Endothelial cell of umbilical vein (primary cell): Measurements from ENCODE around the gene GNAQ. TPM values are rescaled to one million over a fixed set of nuclear protein-coding genes. Genes with fewer than 3 reads are reported as not detected.

Experiments
- BruUV-seq: library from RNA; stranded (reverse); fragments of 400-500 nt; replicated peaks from 2 replicates; lab custom pipeline; 2021; lab: Mats Ljungman, UMichigan
- CTCF ChIA-PET: fragments of 300-600, 350-600 bp; sonication (Branson Sonifier 250); formaldehyde crosslinking; loops from one replicate; lab custom pipeline; 2021; ENCODE audit warnings: antibody characterized with exemption, inconsistent platforms; lab: Charles Lee
- POLR2A ChIA-PET: fragments of 300-600, 350-600 bp; sonication (Branson Sonifier 250); formaldehyde crosslinking; loops from one replicate; lab custom pipeline; 2021; ENCODE audit warnings: antibody characterized with exemption, inconsistent platforms; lab: Charles Lee
- DNase-seq: peaks from one replicate; pipeline ENCODE4 v3.0.0-alpha.2; 2011; ENCODE audit warnings: low read depth, low spot score
- FAIRE-seq: peaks from 2 replicates; lab custom pipeline; 2011; peaks lifted over from hg19 to GRCh38; lab: Jason Lieb, UNC
- H2AFZ ChIP-seq: 2 replicates; pipeline ENCODE4 v1.6.0; 2012; ENCODE audit warnings: low read depth, low read length, control low read depth, inconsistent platforms
- H3K27ac ChIP-seq: 2 replicates; pipeline ENCODE4 v1.5.1; 2011; ENCODE audit warnings: low read depth, mild to moderate bottlenecking, control low read depth, low read length, moderate library complexity; ENCODE audit not compliant: insufficient read depth
- H3K27me3 ChIP-seq, 2 experiments: 2 replicates each; pipeline versions ENCODE4 v1.6.0 to v1.6.1; 2011; ENCODE audit warnings: low read length in 2 of 2, mixed read lengths in 1 of 2; ENCODE audit not compliant: control insufficient read depth in 2 of 2, insufficient read depth in 2 of 2
- H3K36me3 ChIP-seq, 2 experiments: 2 replicates in 1 of 2; 3 replicates in 1 of 2; pipeline ENCODE4 v1.5.1; 2011; ENCODE audit warnings: low read length in 2 of 2, mild to moderate bottlenecking in 1 of 2, moderate library complexity in 1 of 2; ENCODE audit not compliant: control insufficient read depth in 2 of 2, insufficient read depth in 2 of 2; ENCODE audit errors: extremely low read depth in 1 of 2
- H3K4me1 ChIP-seq: 3 replicates; pipeline ENCODE4 v1.5.1; 2011; ENCODE audit warnings: mild to moderate bottlenecking, low read length; ENCODE audit not compliant: control insufficient read depth, insufficient read depth; ENCODE audit errors: extremely low read depth
- H3K4me2 ChIP-seq: 2 replicates; pipeline ENCODE4 v1.6.1; 2011; ENCODE audit warnings: low read length, control low read depth, mixed read lengths; ENCODE audit not compliant: insufficient read depth
- H3K4me3 ChIP-seq, 3 experiments: fragments of 200-600 bp in 1 of 3; sonication (generic), shearing (Covaris generic) in 1 of 3; replicated peaks in 1 of 3; 2 replicates each; pipeline ENCODE4 v1.5.1; 2011 to 2016; ENCODE audit warnings: control low read depth in 3 of 3, low read length in 3 of 3, mild to moderate bottlenecking in 2 of 3, inconsistent platforms in 1 of 3, low read depth in 1 of 3, moderate library complexity in 1 of 3; ENCODE audit not compliant: insufficient read depth in 1 of 3
- H3K79me2 ChIP-seq: 2 replicates; pipeline ENCODE4 v1.6.0; 2012; ENCODE audit warnings: low read length, inconsistent platforms; ENCODE audit not compliant: control insufficient read depth, insufficient read depth
- H3K9ac ChIP-seq: replicated peaks from 2 replicates; pipeline ENCODE3; 2011; ENCODE audit warnings: low read length, control low read depth; ENCODE audit not compliant: insufficient read depth; ENCODE audit errors: extremely low read depth
- H3K9me1 ChIP-seq: replicated peaks from 3 replicates; pipeline ENCODE4 v1.6.0; 2011; ENCODE audit warnings: mild to moderate bottlenecking, low read length; ENCODE audit not compliant: control insufficient read depth, insufficient read depth; ENCODE audit errors: extremely low read depth
- H3K9me3 ChIP-seq: replicated peaks from 2 replicates; pipeline ENCODE4 v1.5.1; 2012; ENCODE audit warnings: low read length, inconsistent platforms; ENCODE audit not compliant: control insufficient read depth, insufficient read depth
- H4K20me1 ChIP-seq: replicated peaks from 2 replicates; pipeline ENCODE3; 2011; ENCODE audit warnings: mild to moderate bottlenecking, low read length; ENCODE audit not compliant: control insufficient read depth, insufficient read depth; ENCODE audit errors: extremely low read depth
- CTCF ChIP-seq, 2 donors: IDR thresholded peaks; 1 replicate in 1 of 2; 2 replicates in 1 of 2; pipeline ENCODE4 v1.5.1; 2011; ENCODE audit warnings: low read length in 2 of 2, mild to moderate bottlenecking in 2 of 2, moderate library complexity in 2 of 2, control low read depth in 1 of 2, inconsistent platforms in 1 of 2, low read depth in 1 of 2; ENCODE audit not compliant: insufficient read depth in 1 of 2; ENCODE audit errors: extremely low read depth in 1 of 2
- EZH2 ChIP-seq: IDR thresholded peaks from 2 replicates; pipeline ENCODE4 v1.6.1; 2012; ENCODE audit warnings: borderline replicate concordance, low read depth, mild to moderate bottlenecking, moderate library complexity, low read length, inconsistent platforms; ENCODE audit not compliant: severe bottlenecking
- FOS ChIP-seq: IDR thresholded peaks from 2 replicates; pipeline ENCODE4 v1.6.1; 2011; ENCODE audit warnings: mild to moderate bottlenecking, low read length, moderate library complexity, borderline replicate concordance; ENCODE audit not compliant: insufficient read depth
- GATA2 ChIP-seq: IDR thresholded peaks from 2 replicates; pipeline ENCODE4 v1.7.0; 2011; ENCODE audit warnings: low read depth, mild to moderate bottlenecking, moderate library complexity, mixed read lengths, low read length; ENCODE audit not compliant: insufficient read length, insufficient read depth
- JUN ChIP-seq: IDR thresholded peaks from 2 replicates; pipeline ENCODE4 v1.6.1; 2011; ENCODE audit warnings: borderline replicate concordance, low read depth; ENCODE audit not compliant: insufficient read length, insufficient read depth
- MYC ChIP-seq: IDR thresholded peaks from one replicate; pipeline ENCODE4 v1.6.1; 2011; ENCODE audit warnings: mild to moderate bottlenecking, low read depth, low read length
- POLR2A ChIP-seq: IDR thresholded peaks from 2 replicates; pipeline ENCODE4 v1.6.1; 2012; ENCODE audit warnings: low read depth, mild to moderate bottlenecking, control low read depth, low read length
- POLR2AphosphoS5 ChIP-seq: IDR thresholded peaks from 2 replicates; pipeline ENCODE4 v1.6.1; 2012; ENCODE audit warnings: low read depth, mild to moderate bottlenecking, control low read depth, low read length, moderate library complexity; ENCODE audit not compliant: insufficient read depth
- dilution Hi-C: fragments of 300-500 bp; cut with MboI; formaldehyde crosslinking; loops from one replicate; pipeline ENCODE4 v1.15.0; 2019; ENCODE audit warnings: low sequenced_read_pairs; ENCODE audit not compliant: extremely low pct_ligation_motif_present
- intact Hi-C: fragments of 100-400 bp; cut with micrococcal nuclease; formaldehyde crosslinking; loops from one replicate; pipeline ENCODE4 v1.10.0; 2022
- polyA plus RNA-seq, 4 experiments: library from polyadenylated mRNA; depleted of rRNA in 3 of 4; stranded (reverse) in 3 of 4; unstranded in 1 of 4; fragments of >200 nt; gene quantifications; 2 replicates each; pipeline versions ENCODE4 v1.2.1 to v1.2.3, GENCODE V29; 2011 to 2012; ENCODE audit warnings: missing spikeins in 1 of 4
- total RNA-seq: library from RNA; stranded (reverse); gene quantifications from 2 replicates; pipeline ENCODE4 v1.2.3, GENCODE V29; 2021

GNAQ gene
- total and polyA plus RNA-seq, 2 donors (not counting 3 experiments of a cell fraction or from before 2014, with no cell fraction given), result 26.1 to 67.3 TPM

DNA sequence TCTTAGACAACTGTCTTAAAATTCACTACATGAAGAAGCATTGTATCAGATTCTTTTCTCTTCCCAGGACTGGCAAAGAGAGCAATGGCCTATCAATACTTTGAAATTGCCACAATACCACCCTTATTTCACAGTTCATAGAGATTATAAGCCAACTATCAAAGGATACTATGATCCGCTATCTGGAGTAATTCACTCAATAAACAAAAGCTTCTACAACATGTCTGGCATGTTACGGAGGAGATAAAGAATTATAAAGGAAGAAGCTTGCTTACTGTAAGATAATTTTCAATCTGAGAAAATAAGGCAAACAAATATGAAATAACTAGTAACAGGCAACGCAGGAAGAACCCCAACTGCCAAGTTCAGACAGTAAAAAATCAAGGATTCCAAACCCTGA, 114.8 kb downstream of the GNAQ start:
- FAIRE-seq (no peak), DNase-seq (peak; percentile 13)
- Histone ChIP-seq H3K9me3 (no peaks in the 10 kb centered on the region), H2AFZ (no peak overlapping the region), H3K9me1 (peaks cover 2% of the 10 kb centered on the region), H3K79me2 (peaks cover 43% of the 10 kb centered on the region), H3K4me1 (peaks cover 3% of the 10 kb centered on the region), H4K20me1 (no peaks in the 10 kb centered on the region), H3K9ac (no peak overlapping the region), H3K4me2 (no peak overlapping the region), H3K36me3 (peaks cover 2 to 12% of the 10 kb centered on the region in 2 experiments), H3K27ac (no peak overlapping the region), H3K4me3 (no peak overlapping the region), H3K27me3 (no peaks in the 10 kb centered on the region)
- POLR2A ChIA-PET, result no interaction called here
- intact Hi-C loops (loop anchor here (5.0 kb wide), 1 partner anchor 115 kb away; the partner anchor contains the start of gene GNAQ), dilution Hi-C loops (no loop called here)
- no peak for TF ChIP-seq CTCF (IDR thresholded peaks at IDR 0.05; ENCODE audit: extremely low read depth in 1 of 2, insufficient read depth in 1 of 2, low read depth in 1 of 2, low read length in 2 of 2)
- no peak for TF ChIP-seq EZH2
- no peak for TF ChIP-seq MYC
- TF ChIP-seq JUN, result no peak
- CTCF ChIA-PET, result interaction anchor here (1.5 to 1.8 kb wide), 3 partner anchors 11 to 61 kb away, joined by 4 to 6 read pairs (median 5); no protein-coding TSS in a partner anchor
- BruUV-seq, result no TSS peak

DNA sequence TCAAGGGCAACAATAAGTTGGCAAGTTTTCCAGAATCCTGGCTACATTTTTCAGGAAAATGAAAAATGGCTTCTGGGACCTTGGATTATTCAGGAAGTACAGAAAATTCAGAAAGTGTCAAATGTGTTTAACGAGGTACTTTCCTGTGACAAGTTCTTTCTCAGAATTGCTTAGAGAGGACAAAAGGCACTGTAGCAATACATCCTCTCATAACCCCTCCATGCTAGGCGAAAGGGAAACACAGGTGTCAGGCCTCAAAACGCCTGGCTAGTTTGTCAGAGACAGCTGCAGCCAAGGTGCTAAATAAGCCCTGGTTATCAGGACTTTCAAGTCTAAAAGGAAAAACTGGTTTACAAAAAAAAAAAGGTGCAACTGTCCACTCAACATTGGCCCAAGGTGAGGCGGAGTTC, 115.2 kb downstream of the GNAQ start:
- CTCF ChIA-PET, result interaction anchor here (1.8 kb wide), 1 partner anchor 61 kb away, joined by 5 read pairs; no protein-coding TSS in a partner anchor
- dilution Hi-C loops, result no loop called here
- TF ChIP-seq JUN (no peak), FOS (no peak), POLR2AphosphoS5 (no peak), POLR2A (no peak), EZH2 (no peak), GATA2 (no peak), CTCF (IDR thresholded peaks at IDR 0.05; ENCODE audit: extremely low read depth in 1 of 2, insufficient read depth in 1 of 2, low read depth in 1 of 2, low read length in 2 of 2) (no peak)
- peaks cover 2 to 12% of the 10 kb centered on the region in 2 experiments for H3K36me3 ChIP-seq
- peaks cover 2% of the 10 kb centered on the region for H3K9me1 ChIP-seq
- H3K27ac ChIP-seq, result no peak overlapping the region
- H3K4me3 ChIP-seq, result no peak overlapping the region
- intact Hi-C loops, result loop anchor here (5.0 kb wide), 1 partner anchor 116 kb away; the partner anchor contains the start of gene GNAQ
- H3K4me2 ChIP-seq, result no peak overlapping the region
- peak; percentile 67 for DNase-seq
- no peaks in the 10 kb centered on the region for H3K27me3 ChIP-seq
- H3K9me3 ChIP-seq, result no peaks in the 10 kb centered on the region
- H3K9ac ChIP-seq, result no peak overlapping the region
- H2AFZ ChIP-seq, result no peak overlapping the region
- H3K4me1 ChIP-seq, result peaks cover 6% of the 10 kb centered on the region
- H4K20me1 ChIP-seq, result no peaks in the 10 kb centered on the region
- no TSS peak for BruUV-seq
- POLR2A ChIA-PET, result no interaction called here
- FAIRE-seq, result peak; percentile 44
- peaks cover 47% of the 10 kb centered on the region for H3K79me2 ChIP-seq
